ENCODE data around the gene NRIP1.
A peak's percentile ranks its signal among the peaks of the same experiment; 100 is the strongest.

NRIP1 gene

GRCh38 chr21:15064576-15065391 lies at the start of gene NRIP1:
TSS of gene NRIP1 (minus strand) at chr21:15065000. CDS start at chr21:14968192, 96,808 bp downstream.
- peak; percentile 96 for DNase-seq

- no peak for DNase-seq
Observed at GRCh38 chr21:15112858-15113257, 48.1 kb upstream of the NRIP1 start.

DNA sequence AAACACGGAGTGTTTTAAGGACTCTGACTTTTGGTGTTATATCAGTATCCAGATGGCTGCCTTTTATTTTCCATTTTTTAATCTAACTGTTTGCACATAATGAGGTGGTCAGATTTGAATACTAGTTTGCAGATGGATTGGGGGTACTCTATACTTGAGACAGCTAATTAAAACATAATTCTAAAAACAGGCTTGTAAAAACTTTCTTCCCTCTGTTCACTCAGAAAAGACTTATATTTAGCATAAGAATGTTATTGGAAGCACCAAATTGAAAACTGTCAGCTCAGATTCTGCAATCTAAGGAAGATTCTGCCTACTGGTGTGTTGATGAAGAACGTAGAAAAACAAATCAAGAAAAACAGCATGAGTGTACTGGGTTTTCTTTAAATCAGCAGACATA lies 44.0 kb upstream of the NRIP1 start:
- DNase-seq: no peak

DNA sequence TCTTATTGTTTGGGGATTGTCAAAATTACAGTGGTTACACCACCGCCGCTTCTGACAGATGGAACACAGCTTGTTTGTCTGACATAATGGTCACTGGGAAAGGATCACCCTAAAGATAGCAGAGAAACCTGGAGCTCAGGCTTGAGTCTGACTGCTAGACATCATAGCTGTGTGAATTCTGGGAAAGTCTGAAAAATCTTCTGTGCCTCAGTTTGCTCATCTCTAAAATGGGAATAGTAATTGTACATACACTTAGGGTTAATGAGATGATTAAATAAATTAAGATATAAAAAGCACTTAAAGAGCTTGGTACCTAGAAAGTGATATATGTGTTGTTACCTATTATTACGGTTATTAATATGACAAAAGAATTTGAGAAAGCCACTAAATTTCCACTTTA lies 39.7 kb upstream of the NRIP1 start:
- no peak for DNase-seq

GRCh38 chr21:15098908-15099307 lies 34.1 kb upstream of the NRIP1 start:
- no peak for DNase-seq

GRCh38 chr21:15098181-15098580 lies 33.4 kb upstream of the NRIP1 start:
- DNase-seq: no peak

DNA sequence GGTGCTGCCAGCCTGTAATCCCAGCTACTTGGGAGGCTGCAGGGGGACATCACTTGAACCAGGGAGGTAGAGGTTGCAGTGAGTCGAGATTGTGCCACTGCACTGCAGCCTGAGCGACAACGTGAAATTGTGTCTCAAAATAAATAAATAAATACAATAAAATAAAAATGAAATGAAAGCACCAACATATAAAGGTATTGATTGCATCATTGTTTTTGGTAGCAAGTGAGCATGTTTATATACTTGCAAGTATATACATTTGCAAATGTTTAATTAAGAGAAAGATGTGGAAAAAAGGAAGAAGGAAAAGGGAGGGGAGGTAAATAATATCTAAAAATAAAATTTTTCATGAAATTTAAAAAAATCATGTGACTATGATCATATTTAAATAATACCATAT lies 32.8 kb upstream of the NRIP1 start:
- DNase-seq: no peak

DNA sequence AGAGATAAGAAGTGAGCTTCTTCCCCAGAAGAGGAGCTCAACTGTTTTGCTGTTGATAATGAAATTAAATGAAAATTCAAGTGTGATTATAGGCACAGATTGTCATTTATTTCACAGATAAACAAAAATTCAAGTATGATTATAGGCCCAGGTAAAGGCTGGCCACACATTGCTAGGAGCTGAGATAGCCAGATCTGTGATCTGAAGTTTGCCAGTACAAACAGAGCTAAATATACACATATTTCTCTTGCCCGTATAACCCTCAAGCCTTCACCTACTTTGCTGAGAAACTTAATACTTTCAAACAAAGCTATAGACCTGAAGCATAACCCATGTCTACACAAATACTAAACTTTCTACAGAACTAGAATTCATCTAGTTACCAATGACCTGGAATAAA lies 31.3 kb upstream of the NRIP1 start:
- DNase-seq: no peak

- no peak for DNase-seq
Observed at GRCh38 chr21:15095326-15095725, 30.5 kb upstream of the NRIP1 start.

GRCh38 chr21:15094706-15095105 lies 29.9 kb upstream of the NRIP1 start:
- DNase-seq: no peak

DNA sequence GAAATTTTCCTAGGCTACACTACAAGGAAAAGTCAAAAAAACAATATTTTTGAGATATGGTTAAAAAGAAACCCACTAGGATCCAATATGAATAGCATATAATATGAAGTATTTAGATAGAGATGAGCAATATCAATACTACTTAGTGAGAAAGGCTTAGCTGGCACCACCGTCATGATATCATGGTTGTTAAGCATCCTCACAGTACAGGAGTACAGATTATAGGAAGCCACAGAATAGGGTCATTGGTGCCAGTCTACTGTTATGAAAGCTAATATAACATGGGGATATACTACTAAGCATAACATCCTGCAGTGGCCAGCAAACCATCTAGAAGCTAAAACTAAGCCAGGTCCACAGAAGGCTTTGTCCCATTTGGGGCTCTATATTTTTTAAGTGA lies 28.4 kb upstream of the NRIP1 start:
- DNase-seq: no peak

GRCh38 chr21:15092745-15093144 lies 27.9 kb upstream of the NRIP1 start:
- no peak for DNase-seq

DNA sequence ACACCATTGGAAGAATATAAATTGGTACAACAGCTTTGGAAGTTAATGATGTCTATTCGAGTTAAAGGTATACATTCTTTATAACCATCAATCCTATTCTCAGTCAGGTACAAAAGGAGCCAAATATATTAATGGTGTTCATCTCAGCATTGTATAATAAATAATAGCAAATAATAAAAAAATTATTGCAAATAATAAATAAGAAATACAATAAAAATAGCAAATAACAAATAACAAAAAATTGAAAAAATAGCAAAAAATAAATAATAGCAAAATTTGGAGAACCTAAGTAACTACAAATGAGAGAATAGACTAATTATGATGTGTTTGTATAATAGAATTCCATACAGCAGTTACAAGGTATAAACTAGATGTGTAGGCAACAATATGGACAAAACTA lies 25.6 kb upstream of the NRIP1 start:
- DNase-seq: no peak

GRCh38 chr21:15088488-15088887 lies 23.7 kb upstream of the NRIP1 start:
- DNase-seq: no peak

- DNase-seq: no peak
Observed at GRCh38 chr21:15084668-15085067, 19.9 kb upstream of the NRIP1 start.

DNA sequence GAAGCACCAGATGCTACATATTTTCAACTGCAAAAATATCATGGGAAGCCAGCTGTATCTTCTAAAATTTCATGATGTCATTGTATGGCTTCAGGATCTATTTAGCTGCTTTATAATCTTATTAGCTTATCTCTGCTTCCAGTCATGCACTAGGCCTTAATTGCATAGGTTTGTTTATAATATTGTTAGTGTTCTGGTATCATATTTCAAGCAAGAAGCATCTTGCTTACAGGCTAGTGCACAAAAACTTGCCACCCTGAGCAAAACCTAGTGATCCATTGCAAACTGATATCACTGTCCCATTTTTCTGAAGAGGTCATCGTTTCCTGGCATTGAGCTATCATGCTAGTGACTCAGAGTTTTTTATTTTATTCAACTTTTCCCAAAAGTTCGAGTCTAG lies 15.7 kb upstream of the NRIP1 start:
- no peak for DNase-seq

DNA sequence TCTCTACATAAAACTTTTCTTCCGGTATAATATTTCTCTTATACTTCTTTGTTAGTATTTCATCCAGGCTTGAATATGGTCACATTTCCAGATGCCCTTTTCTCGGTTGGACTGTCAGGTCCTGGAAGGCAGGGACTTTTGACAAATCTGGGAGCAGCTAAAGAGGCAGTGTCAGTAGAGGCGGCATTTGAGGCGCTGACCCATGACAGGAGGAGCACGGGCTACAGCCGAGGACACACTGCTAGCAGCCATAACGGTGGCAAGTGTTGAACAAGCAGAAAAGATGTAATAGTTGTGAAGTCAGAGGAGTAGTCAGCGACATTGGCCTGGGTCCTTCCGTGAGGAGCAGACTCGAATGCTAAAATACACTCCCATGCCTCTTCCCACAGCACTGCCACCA lies 14.5 kb upstream of the NRIP1 start:
- no peak for DNase-seq

DNA sequence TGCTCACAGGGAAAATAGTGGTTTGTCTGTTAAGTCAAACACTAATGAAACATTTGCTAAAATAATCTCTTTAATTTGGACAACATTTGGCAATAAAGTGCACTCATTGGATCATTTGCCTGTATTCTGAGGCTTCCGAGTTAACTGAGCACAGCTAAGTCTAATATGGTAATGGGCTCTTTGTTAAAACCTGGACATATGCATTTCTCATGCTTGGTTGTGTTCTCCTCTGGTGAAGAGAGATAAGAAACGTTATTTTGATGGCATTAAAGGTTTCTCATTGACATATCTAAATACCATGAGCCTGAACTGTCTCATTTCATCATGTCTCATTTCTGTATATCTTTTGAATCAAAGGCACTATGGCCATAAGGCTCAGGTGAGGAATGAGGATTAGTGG lies 13.4 kb upstream of the NRIP1 start:
- no peak for DNase-seq

- no peak for DNase-seq
Observed at GRCh38 chr21:15077529-15078145, 12.8 kb upstream of the NRIP1 start.

GRCh38 chr21:15076730-15077129 lies 11.9 kb upstream of the NRIP1 start:
- no peak for DNase-seq

GRCh38 chr21:15071009-15071408 lies 6.2 kb upstream of the NRIP1 start:
- no peak for DNase-seq

GRCh38 chr21:15066123-15066575 lies 1.3 kb upstream of the NRIP1 start:
- peak; percentile 46 for DNase-seq

- peak; percentile 81 for DNase-seq
Observed at GRCh38 chr21:15065392-15066122, 757 bp upstream of the NRIP1 start.
